Right atrium auricular region (tissue), 2 donors: ENCODE measurements around the gene CFAP69. TPM values are rescaled to one million over a fixed set of nuclear protein-coding genes. Genes with fewer than 3 reads are reported as not detected.

Source experiments
- DNase-seq: peaks from one replicate; pipeline ENCODE4 v3.0.0-alpha.2; 2019; ENCODE audit warnings: low spot score
- H3K27ac ChIP-seq, 2 donors: fragments of 200-600 bp; sonication (generic); 1 replicate in 1 of 2; 2 replicates in 1 of 2; pipeline ENCODE4 v1.5.1; 2016 to 2019
- H3K27me3 ChIP-seq, 2 donors: fragments of 200-600 bp; sonication (generic); one replicate each; pipeline versions ENCODE4 v1.5.1 to v1.6.0; 2017 to 2019
- H3K36me3 ChIP-seq: fragments of 200-600 bp; sonication (generic); one replicate; pipeline ENCODE4 v1.5.1; 2016
- H3K4me1 ChIP-seq, 2 donors: fragments of 200-600 bp; sonication (generic); one replicate each; pipeline versions ENCODE4 v1.5.1 to v1.6.0; 2017 to 2019
- H3K4me3 ChIP-seq, 2 donors: fragments of 200-600 bp; sonication (generic); 1 replicate in 1 of 2; 2 replicates in 1 of 2; pipeline ENCODE4 v1.5.1; 2017 to 2019; ENCODE audit warnings: mild to moderate bottlenecking in 1 of 2, moderate library complexity in 1 of 2
- H3K9me3 ChIP-seq, 2 donors: fragments of 200-600 bp; sonication (generic); one replicate each; pipeline ENCODE4 v1.5.1; 2019
- total RNA-seq, 2 donors: library from RNA; depleted of rRNA; stranded (reverse); fragments of >200 nt; gene quantifications; one replicate each; pipeline ENCODE4 v1.1.0, GENCODE V29; 2016
- TF ChIP-seq, protein P1 (sequence below), 2 donors: fragments of 200-600 bp; sonication (generic); IDR thresholded peaks; one replicate each; pipeline ENCODE4 v1.5.1; 2019; ENCODE audit warnings: antibody characterized with exemption in 2 of 2

Gene CFAP69
- total RNA-seq, 2 donors from 2014 or later, result 1.2 to 3.7 TPM

- no peak overlapping the region for H3K27ac ChIP-seq
- H3K27me3 ChIP-seq, result no peaks in the 10 kb centered on the region
- H3K4me3 ChIP-seq, result no peak overlapping the region
- no peaks in the 10 kb centered on the region for H3K4me1 ChIP-seq
- TF ChIP-seq, protein P1, sequence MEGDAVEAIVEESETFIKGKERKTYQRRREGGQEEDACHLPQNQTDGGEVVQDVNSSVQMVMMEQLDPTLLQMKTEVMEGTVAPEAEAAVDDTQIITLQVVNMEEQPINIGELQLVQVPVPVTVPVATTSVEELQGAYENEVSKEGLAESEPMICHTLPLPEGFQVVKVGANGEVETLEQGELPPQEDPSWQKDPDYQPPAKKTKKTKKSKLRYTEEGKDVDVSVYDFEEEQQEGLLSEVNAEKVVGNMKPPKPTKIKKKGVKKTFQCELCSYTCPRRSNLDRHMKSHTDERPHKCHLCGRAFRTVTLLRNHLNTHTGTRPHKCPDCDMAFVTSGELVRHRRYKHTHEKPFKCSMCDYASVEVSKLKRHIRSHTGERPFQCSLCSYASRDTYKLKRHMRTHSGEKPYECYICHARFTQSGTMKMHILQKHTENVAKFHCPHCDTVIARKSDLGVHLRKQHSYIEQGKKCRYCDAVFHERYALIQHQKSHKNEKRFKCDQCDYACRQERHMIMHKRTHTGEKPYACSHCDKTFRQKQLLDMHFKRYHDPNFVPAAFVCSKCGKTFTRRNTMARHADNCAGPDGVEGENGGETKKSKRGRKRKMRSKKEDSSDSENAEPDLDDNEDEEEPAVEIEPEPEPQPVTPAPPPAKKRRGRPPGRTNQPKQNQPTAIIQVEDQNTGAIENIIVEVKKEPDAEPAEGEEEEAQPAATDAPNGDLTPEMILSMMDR (IDR thresholded peaks at IDR 0.05), result peak; percentile 19 to 62
- H3K9me3 ChIP-seq, result no peaks in the 10 kb centered on the region
- no peak for DNase-seq
- no peaks in the 10 kb centered on the region for H3K36me3 ChIP-seq
Measured at GRCh38 chr7:90262438-90262837, 17.5 kb downstream of the CFAP69 start.

- Histone ChIP-seq H3K36me3 (no peaks in the 10 kb centered on the region), H3K4me1 (no peaks in the 10 kb centered on the region), H3K9me3 (no peaks in the 10 kb centered on the region), H3K27ac (peak overlapping the region in 1 of 2 donors; percentile 49), H3K27me3 (no peaks in the 10 kb centered on the region), H3K4me3 (no peak overlapping the region)
- TF ChIP-seq, protein P1 (IDR thresholded peaks at IDR 0.05), result no peak
- DNase-seq, result no peak
Measured at GRCh38 chr7:90266808-90267207, 21.8 kb downstream of the CFAP69 start.

DNA sequence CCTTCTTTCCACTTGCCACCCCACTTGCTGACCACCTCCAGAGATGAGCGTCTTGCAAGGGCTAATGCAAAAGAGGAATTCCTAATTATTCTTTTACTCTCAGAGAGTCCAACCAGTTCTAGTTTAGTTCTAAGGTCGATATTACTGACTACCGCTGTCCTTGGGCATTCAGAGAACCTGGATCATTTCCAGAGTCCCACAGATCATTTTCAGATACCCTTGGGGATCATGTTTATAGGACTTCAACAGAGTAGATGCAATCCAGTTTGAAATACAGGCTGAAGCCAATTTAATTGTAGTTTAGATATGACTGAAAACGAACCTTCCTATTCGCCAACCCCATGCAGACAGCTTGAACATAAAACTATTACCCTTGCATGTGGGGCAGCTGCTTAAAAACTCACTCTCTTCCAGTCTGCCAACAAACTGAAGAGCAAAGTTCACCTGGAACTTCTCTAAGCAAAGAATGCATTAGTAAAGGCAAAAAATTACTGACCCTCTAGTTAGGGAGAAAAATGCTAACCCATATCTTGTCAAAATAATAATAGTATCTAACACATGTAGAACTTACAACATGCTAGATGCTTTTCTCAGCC is 22.4 kb downstream of the CFAP69 start:
- Histone ChIP-seq H3K27ac (peak overlapping the region in 1 of 2 donors; percentile 44), H3K4me1 (no peaks in the 10 kb centered on the region), H3K27me3 (no peaks in the 10 kb centered on the region), H3K9me3 (no peaks in the 10 kb centered on the region), H3K4me3 (no peak overlapping the region), H3K36me3 (no peaks in the 10 kb centered on the region)
- no peak for DNase-seq
- TF ChIP-seq, protein P1 (IDR thresholded peaks at IDR 0.05), result no peak

- Histone ChIP-seq H3K4me1 (no peaks in the 10 kb centered on the region), H3K36me3 (no peaks in the 10 kb centered on the region), H3K27ac (no peak overlapping the region), H3K27me3 (no peaks in the 10 kb centered on the region), H3K9me3 (no peaks in the 10 kb centered on the region), H3K4me3 (no peak overlapping the region)
- TF ChIP-seq, protein P1 (IDR thresholded peaks at IDR 0.05), result no peak
- DNase-seq, result no peak
Measured at GRCh38 chr7:90269163-90269562, 24.2 kb downstream of the CFAP69 start.

DNA sequence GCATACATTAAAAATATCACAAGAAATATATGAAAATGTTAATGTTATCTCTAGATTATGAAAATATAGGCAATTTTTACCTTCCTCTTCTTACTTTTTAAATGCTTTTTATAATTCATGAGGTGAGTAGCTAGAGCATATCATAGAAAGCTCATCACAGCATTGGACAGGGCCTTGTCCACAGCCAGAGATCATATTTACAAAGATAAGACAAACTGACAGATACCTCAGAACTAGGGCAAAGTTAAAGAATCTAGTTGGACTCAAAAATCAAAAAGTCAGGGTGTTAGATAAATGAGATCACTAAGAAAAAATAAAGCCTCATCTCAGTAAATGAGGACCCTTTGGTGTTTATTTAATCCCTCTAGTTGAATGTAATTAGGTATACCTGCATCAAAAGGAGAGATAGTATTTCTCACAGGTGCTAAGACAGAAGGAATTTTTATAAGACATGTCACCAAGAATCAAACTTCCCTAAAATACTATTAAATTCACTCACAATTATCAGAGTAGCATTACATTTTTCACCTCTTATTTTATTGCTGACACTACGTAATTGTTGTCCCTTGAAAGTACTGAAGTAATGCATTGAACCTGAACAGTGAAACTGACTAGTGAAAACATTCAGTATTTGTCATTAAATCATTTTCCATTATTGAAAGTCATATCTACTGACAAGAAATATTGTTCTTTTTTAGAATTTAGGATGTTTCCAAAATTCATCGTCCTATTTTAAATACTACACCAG is 25.6 kb downstream of the CFAP69 start:
- H3K9me3 ChIP-seq, result no peaks in the 10 kb centered on the region
- TF ChIP-seq, protein P1 (IDR thresholded peaks at IDR 0.05), result no peak
- no peaks in the 10 kb centered on the region for H3K4me1 ChIP-seq
- H3K27ac ChIP-seq, result no peak overlapping the region
- no peaks in the 10 kb centered on the region for H3K27me3 ChIP-seq
- H3K4me3 ChIP-seq, result no peak overlapping the region
- no peaks in the 10 kb centered on the region for H3K36me3 ChIP-seq
- no peak for DNase-seq
